ENCODE measurements around the gene ADM5. TPM values are rescaled to one million over a fixed set of nuclear protein-coding genes. Genes with fewer than 3 reads are reported as not detected.

ADM5 gene
- polyA plus RNA-seq, 3 donors, result 1.2 TPM; not detected in 2

DNA sequence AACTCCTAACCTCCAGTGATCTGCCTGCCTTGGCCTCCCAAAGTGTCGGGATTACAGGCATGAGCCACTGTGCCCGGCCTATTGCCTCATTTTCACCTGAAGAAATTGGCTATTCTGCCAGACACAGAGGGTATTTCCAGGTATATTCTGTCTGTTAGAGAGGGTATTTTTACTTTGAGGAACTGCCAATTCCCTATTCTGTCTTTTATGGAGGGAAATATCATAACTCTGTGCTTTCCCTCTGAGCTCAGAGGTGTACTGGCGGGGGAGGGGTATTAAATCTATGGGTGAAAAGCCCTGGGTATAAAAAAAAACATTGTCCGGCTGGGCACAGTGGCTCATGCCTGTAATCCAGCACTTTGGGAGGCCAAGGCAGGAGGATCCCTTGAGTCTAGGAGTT lies 48.9 kb downstream of the ADM5 start:
- H3K9me3 Mint-ChIP-seq, result peaks cover 0 to 8% (median 0%) of the 10 kb centered on the region in 7 donors

DNA sequence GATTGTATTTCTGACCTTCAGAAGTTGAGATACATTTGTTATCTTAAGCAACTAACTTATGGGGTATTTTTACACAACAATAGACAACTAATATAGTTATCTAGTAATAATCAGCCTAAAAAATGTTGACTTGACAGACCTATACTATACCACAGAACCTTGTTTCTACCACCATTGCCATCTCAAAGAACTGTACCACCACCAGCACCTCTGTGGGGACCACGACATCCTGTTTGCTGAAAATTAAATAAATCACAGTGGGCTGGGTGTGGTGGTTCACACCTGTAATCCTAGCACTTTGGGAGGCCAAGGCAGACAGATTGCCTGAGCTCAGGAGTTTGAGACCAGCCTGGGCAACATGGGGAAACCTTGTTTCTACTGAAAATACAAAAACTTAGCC lies 49.7 kb downstream of the ADM5 start:
- Histone ChIP-seq H3K9me3 (replicated peaks in 1 of 2; ENCODE audit: control insufficient read depth in 1 of 2, insufficient read depth in 1 of 2, low read length in 2 of 2) (no peaks in the 10 kb centered on the region), H3K4me3 (replicated peaks in 1 of 3; ENCODE audit: low read depth in 2 of 3, low read length in 3 of 3) (no peak overlapping the region), H3K4me1 (ENCODE audit: control insufficient read depth in 1 of 2, insufficient read depth in 2 of 2, low read length in 2 of 2) (peaks cover 3 to 6% of the 10 kb centered on the region in 2 donors), H3K27me3 (ENCODE audit: control insufficient read depth in 2 of 2, insufficient read depth in 2 of 2, low read length in 2 of 2) (no peaks in the 10 kb centered on the region), H2AFZ (ENCODE audit: insufficient read depth, low read depth, low read length, poor library complexity, severe bottlenecking) (no peak overlapping the region), H3K4me2 (replicated peaks; ENCODE audit: extremely low read depth, low read length, poor library complexity, severe bottlenecking) (no peak overlapping the region), H3K27ac (ENCODE audit: low read depth in 1 of 2, low read length in 2 of 2) (no peak overlapping the region), H3K79me2 (ENCODE audit: insufficient read depth, low read length) (no peaks in the 10 kb centered on the region), H4K20me1 (ENCODE audit: insufficient read depth, low read length) (no peaks in the 10 kb centered on the region), H3K36me3 (replicated peaks in 1 of 2; ENCODE audit: control insufficient read depth in 1 of 2, insufficient read depth in 2 of 2, low read length in 2 of 2) (no peaks in the 10 kb centered on the region), H3K9ac (ENCODE audit: insufficient read depth, low read length, poor library complexity, severe bottlenecking) (no peak overlapping the region)
- no CpG with 5 or more reads among the region's 1 CpG for WGBS (ENCODE audit: insufficient coverage)
- intact Hi-C loops (cut with micrococcal nuclease), result no loop called here
- H3K27ac Mint-ChIP-seq, result peak overlapping the region in 1 of 7 donors; percentile 64
- H3K4me3 Mint-ChIP-seq, result no peak overlapping the region
- peaks cover 0 to 15% (median 0%) of the 10 kb centered on the region in 7 donors for H3K9me3 Mint-ChIP-seq
- TF ChIP-seq, protein P1, sequence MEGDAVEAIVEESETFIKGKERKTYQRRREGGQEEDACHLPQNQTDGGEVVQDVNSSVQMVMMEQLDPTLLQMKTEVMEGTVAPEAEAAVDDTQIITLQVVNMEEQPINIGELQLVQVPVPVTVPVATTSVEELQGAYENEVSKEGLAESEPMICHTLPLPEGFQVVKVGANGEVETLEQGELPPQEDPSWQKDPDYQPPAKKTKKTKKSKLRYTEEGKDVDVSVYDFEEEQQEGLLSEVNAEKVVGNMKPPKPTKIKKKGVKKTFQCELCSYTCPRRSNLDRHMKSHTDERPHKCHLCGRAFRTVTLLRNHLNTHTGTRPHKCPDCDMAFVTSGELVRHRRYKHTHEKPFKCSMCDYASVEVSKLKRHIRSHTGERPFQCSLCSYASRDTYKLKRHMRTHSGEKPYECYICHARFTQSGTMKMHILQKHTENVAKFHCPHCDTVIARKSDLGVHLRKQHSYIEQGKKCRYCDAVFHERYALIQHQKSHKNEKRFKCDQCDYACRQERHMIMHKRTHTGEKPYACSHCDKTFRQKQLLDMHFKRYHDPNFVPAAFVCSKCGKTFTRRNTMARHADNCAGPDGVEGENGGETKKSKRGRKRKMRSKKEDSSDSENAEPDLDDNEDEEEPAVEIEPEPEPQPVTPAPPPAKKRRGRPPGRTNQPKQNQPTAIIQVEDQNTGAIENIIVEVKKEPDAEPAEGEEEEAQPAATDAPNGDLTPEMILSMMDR (IDR thresholded peaks at IDR 0.05), result no peak
- DNase-seq, result no peak
- H3K4me1 Mint-ChIP-seq, result peaks cover 11% of the 10 kb centered on the region
- H3K27me3 Mint-ChIP-seq (ENCODE audit: low read depth in 3 of 3), result peaks cover 0 to 2% (median 2%) of the 10 kb centered on the region in 3 donors
- H3K36me3 Mint-ChIP-seq, result no peaks in the 10 kb centered on the region

More for the DNA sequence above, 48.9 kb downstream of the ADM5 start:
- Histone ChIP-seq H4K20me1 (ENCODE audit: insufficient read depth, low read length) (no peaks in the 10 kb centered on the region), H3K9ac (ENCODE audit: insufficient read depth, low read length, poor library complexity, severe bottlenecking) (no peak overlapping the region), H2AFZ (ENCODE audit: insufficient read depth, low read depth, low read length, poor library complexity, severe bottlenecking) (no peak overlapping the region), H3K27ac (ENCODE audit: low read depth in 1 of 2, low read length in 2 of 2) (no peak overlapping the region), H3K4me1 (ENCODE audit: control insufficient read depth in 1 of 2, insufficient read depth in 2 of 2, low read length in 2 of 2) (peaks cover 3 to 6% of the 10 kb centered on the region in 2 donors), H3K4me2 (replicated peaks; ENCODE audit: extremely low read depth, low read length, poor library complexity, severe bottlenecking) (no peak overlapping the region), H3K36me3 (replicated peaks in 1 of 2; ENCODE audit: control insufficient read depth in 1 of 2, insufficient read depth in 2 of 2, low read length in 2 of 2) (no peaks in the 10 kb centered on the region), H3K27me3 (ENCODE audit: control insufficient read depth in 2 of 2, insufficient read depth in 2 of 2, low read length in 2 of 2) (no peaks in the 10 kb centered on the region), H3K4me3 (replicated peaks in 1 of 3; ENCODE audit: low read depth in 2 of 3, low read length in 3 of 3) (no peak overlapping the region), H3K9me3 (replicated peaks in 1 of 2; ENCODE audit: control insufficient read depth in 1 of 2, insufficient read depth in 1 of 2, low read length in 2 of 2) (no peaks in the 10 kb centered on the region), H3K79me2 (ENCODE audit: insufficient read depth, low read length) (no peaks in the 10 kb centered on the region)
- Mint-ChIP-seq H3K27me3 (ENCODE audit: low read depth in 3 of 3) (peaks cover 1 to 2% (median 2%) of the 10 kb centered on the region in 3 donors), H3K4me1 (peaks cover 11% of the 10 kb centered on the region), H3K4me3 (no peak overlapping the region), H3K36me3 (no peaks in the 10 kb centered on the region), H3K27ac (no peak overlapping the region)
- peak in 1 of 3 donors; percentile 22 for DNase-seq
- 89% methylated on average over 2 of the region's 4 CpGs for WGBS (ENCODE audit: insufficient coverage)
- TF ChIP-seq, protein P1 (IDR thresholded peaks at IDR 0.05), result no peak
- intact Hi-C loops (cut with micrococcal nuclease), result no loop called here

Data from CD14-positive monocyte (primary cell).